Left kidney (tissue), 2 donors: ENCODE data around the gene POU2F1. TPM values are rescaled to one million over a fixed set of nuclear protein-coding genes. Genes with fewer than 3 reads are reported as not detected.
"Not testable (repeated sequence)": the region's sequence is repeated elsewhere in the genome, so short reads cannot be mapped to it uniquely, and the experiment has no call there.

Source experiments
- DNase-seq: peaks from one replicate; pipeline ENCODE4 v3.0.0-alpha.2; 2013
- polyA plus RNA-seq: library from polyadenylated mRNA; unstranded; fragments of 120-200 nt; gene quantifications from one replicate; pipeline ENCODE4 v1.2.1, GENCODE V29; 2013; ENCODE audit not compliant: insufficient read length

POU2F1 gene
- polyA plus RNA-seq, 1 donor, result 20.7 TPM

GRCh38 chr1:167202049-167202448, 18.6 kb upstream of the POU2F1 start:
- no peak for DNase-seq

GRCh38 chr1:167205306-167206050, 15.2 kb upstream of the POU2F1 start:
- not testable (repeated sequence) for DNase-seq

GRCh38 chr1:167206166-167206835, 14.4 kb upstream of the POU2F1 start:
- DNase-seq, result no peak

GRCh38 chr1:167207940-167208623, 12.6 kb upstream of the POU2F1 start:
- no peak for DNase-seq

GRCh38 chr1:167208624-167208976, 12.1 kb upstream of the POU2F1 start:
- no peak for DNase-seq

GRCh38 chr1:167209044-167209443, 11.6 kb upstream of the POU2F1 start:
- no peak for DNase-seq

GRCh38 chr1:167210966-167211674, 9.6 kb upstream of the POU2F1 start:
- DNase-seq, result no peak

- no peak for DNase-seq
These were observed 8.7 kb upstream of the POU2F1 start for GRCh38 chr1:167212025-167212424.

GRCh38 chr1:167216809-167217208, 3.9 kb upstream of the POU2F1 start:
- DNase-seq, result no peak

GRCh38 chr1:167219194-167219593, 1.5 kb upstream of the POU2F1 start:
- peak; percentile 11 for DNase-seq

GRCh38 chr1:167219646-167220536, 795 bp upstream of the POU2F1 start:
- DNase-seq, result peak; percentile 89

- DNase-seq, result no peak
These were observed 546 bp downstream of the POU2F1 start for GRCh38 chr1:167221126-167221737.

GRCh38 chr1:167221738-167222610, 1.3 kb downstream of the POU2F1 start:
- peak; percentile 66 for DNase-seq

- DNase-seq, result peak; percentile 71
These were observed 2.7 kb downstream of the POU2F1 start for GRCh38 chr1:167223144-167224103.

- not testable (repeated sequence) for DNase-seq
These were observed 4.1 kb downstream of the POU2F1 start for GRCh38 chr1:167224734-167225235.

GRCh38 chr1:167225920-167226319, 5.2 kb downstream of the POU2F1 start:
- DNase-seq, result no peak

GRCh38 chr1:167227934-167228378, 7.3 kb downstream of the POU2F1 start:
- no peak for DNase-seq

- no peak for DNase-seq
These were observed 9.2 kb downstream of the POU2F1 start for GRCh38 chr1:167229719-167230385.
